Right atrium auricular region (tissue), 2 donors: ENCODE measurements around the gene LRRC28. TPM values are rescaled to one million over a fixed set of nuclear protein-coding genes. Genes with fewer than 3 reads are reported as not detected.

ENCODE experiments used
- DNase-seq: peaks from one replicate; pipeline ENCODE4 v3.0.0-alpha.2; 2019; ENCODE audit warnings: low spot score
- H3K27ac ChIP-seq, 2 donors: fragments of 200-600 bp; sonication (generic); 1 replicate in 1 of 2; 2 replicates in 1 of 2; pipeline ENCODE4 v1.5.1; 2016 to 2019
- H3K27me3 ChIP-seq, 2 donors: fragments of 200-600 bp; sonication (generic); one replicate each; pipeline versions ENCODE4 v1.5.1 to v1.6.0; 2017 to 2019
- H3K36me3 ChIP-seq: fragments of 200-600 bp; sonication (generic); one replicate; pipeline ENCODE4 v1.5.1; 2016
- H3K4me1 ChIP-seq, 2 donors: fragments of 200-600 bp; sonication (generic); one replicate each; pipeline versions ENCODE4 v1.5.1 to v1.6.0; 2017 to 2019
- H3K4me3 ChIP-seq, 2 donors: fragments of 200-600 bp; sonication (generic); 1 replicate in 1 of 2; 2 replicates in 1 of 2; pipeline ENCODE4 v1.5.1; 2017 to 2019; ENCODE audit warnings: mild to moderate bottlenecking in 1 of 2, moderate library complexity in 1 of 2
- H3K9me3 ChIP-seq, 2 donors: fragments of 200-600 bp; sonication (generic); one replicate each; pipeline ENCODE4 v1.5.1; 2019
- total RNA-seq, 2 donors: library from RNA; depleted of rRNA; stranded (reverse); fragments of >200 nt; gene quantifications; one replicate each; pipeline ENCODE4 v1.1.0, GENCODE V29; 2016
- TF ChIP-seq, protein P1 (sequence below), 2 donors: fragments of 200-600 bp; sonication (generic); IDR thresholded peaks; one replicate each; pipeline ENCODE4 v1.5.1; 2019; ENCODE audit warnings: antibody characterized with exemption in 2 of 2

The LRRC28 gene
- total RNA-seq, 2 donors from 2014 or later, result 29.8 to 34.5 TPM

DNA sequence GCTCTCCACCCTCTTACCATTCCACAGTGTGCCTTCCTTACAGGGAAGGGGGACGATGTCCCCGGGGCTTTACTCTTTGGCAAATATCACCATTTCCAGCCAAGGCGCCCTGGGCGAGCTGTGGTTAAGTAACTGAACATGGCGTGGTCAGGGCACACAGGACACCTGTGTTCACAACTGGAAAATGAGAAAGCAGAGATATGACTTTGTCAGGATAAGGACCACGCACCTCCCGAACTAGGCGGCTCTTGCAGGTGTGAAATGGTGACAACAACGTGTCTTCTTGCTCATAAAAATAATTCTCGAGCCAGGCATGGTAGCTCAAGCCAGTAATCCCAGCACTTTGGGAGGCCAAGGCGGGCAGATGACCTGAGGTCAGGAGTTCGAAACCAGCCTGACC, 154.8 kb downstream of the LRRC28 start:
- Histone ChIP-seq H3K4me3 (no peak overlapping the region), H3K9me3 (no peaks in the 10 kb centered on the region), H3K27me3 (no peaks in the 10 kb centered on the region), H3K4me1 (peaks cover 0 to 39% of the 10 kb centered on the region in 2 donors), H3K36me3 (no peaks in the 10 kb centered on the region), H3K27ac (no peak overlapping the region)
- TF ChIP-seq, protein P1, sequence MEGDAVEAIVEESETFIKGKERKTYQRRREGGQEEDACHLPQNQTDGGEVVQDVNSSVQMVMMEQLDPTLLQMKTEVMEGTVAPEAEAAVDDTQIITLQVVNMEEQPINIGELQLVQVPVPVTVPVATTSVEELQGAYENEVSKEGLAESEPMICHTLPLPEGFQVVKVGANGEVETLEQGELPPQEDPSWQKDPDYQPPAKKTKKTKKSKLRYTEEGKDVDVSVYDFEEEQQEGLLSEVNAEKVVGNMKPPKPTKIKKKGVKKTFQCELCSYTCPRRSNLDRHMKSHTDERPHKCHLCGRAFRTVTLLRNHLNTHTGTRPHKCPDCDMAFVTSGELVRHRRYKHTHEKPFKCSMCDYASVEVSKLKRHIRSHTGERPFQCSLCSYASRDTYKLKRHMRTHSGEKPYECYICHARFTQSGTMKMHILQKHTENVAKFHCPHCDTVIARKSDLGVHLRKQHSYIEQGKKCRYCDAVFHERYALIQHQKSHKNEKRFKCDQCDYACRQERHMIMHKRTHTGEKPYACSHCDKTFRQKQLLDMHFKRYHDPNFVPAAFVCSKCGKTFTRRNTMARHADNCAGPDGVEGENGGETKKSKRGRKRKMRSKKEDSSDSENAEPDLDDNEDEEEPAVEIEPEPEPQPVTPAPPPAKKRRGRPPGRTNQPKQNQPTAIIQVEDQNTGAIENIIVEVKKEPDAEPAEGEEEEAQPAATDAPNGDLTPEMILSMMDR (IDR thresholded peaks at IDR 0.05), result no peak
- no peak for DNase-seq

DNA sequence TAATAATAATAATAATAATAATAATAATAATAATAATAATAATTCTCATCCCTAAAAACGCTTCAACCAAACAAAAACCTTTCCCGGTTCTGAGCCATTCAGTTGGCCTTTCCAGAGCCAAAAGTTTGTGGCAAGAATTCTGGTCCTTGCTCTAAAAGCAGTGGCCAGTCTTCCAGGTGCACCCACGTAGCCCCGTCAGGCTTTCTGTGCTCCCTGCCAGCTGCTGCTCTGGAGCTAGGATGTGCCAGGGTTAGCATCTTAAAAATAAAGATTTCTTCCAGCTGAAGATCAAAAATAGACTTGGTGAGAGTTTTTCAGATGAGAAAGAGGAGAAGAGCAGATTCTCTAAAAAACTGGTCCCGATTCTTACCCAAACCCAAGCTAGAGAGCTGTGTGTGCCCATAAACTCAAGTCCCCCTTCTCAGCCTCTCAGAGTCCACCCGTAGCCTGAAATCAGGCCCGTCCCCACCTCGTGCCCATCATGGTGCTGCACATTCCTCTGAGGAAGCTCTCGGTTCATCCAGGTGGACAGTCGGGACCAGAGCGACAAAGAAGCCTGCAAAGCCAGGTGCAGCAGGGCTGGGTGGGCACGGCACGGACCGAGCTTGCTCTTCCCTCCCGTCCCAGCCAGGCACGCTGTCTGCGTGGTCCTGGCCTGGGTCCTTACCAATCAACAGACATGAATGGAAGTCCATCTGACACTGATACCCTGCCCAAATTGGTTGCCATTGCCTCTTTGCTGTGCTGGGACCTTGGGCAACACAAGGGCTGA, 155.6 kb downstream of the LRRC28 start:
- TF ChIP-seq, protein P1 (IDR thresholded peaks at IDR 0.05), result no peak
- no peaks in the 10 kb centered on the region for H3K27me3 ChIP-seq
- DNase-seq, result peak; percentile 56
- no peak overlapping the region for H3K4me3 ChIP-seq
- no peaks in the 10 kb centered on the region for H3K9me3 ChIP-seq
- H3K4me1 ChIP-seq, result peaks cover 0 to 31% of the 10 kb centered on the region in 2 donors
- H3K36me3 ChIP-seq, result no peaks in the 10 kb centered on the region
- H3K27ac ChIP-seq, result no peak overlapping the region

DNA sequence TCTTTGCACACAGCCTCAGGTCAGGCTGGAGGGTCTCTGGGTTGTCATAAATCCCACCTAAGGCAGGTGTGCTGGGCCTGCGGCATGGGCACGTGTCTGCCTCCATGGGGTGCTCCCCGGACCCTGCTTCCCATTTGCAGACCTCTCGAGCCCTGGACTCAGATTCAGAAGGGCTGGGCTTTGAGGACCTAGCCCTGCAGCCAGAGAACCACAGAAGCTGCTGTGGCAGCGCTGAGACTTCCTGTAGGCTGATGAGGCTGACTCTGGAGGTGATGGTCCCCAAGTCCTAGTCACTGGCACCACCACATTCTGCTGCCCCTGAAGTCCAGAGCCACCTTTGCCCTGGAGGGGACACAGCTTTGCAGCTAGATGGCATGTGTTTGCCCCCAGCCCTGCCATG, 156.4 kb downstream of the LRRC28 start:
- Histone ChIP-seq H3K4me1 (peaks cover 0 to 25% of the 10 kb centered on the region in 2 donors), H3K9me3 (no peaks in the 10 kb centered on the region), H3K27me3 (no peaks in the 10 kb centered on the region), H3K27ac (peak overlapping the region; percentile 27 to 46), H3K4me3 (no peak overlapping the region), H3K36me3 (no peaks in the 10 kb centered on the region)
- peak; percentile 59 for DNase-seq
- TF ChIP-seq, protein P1 (IDR thresholded peaks at IDR 0.05), result no peak

DNA sequence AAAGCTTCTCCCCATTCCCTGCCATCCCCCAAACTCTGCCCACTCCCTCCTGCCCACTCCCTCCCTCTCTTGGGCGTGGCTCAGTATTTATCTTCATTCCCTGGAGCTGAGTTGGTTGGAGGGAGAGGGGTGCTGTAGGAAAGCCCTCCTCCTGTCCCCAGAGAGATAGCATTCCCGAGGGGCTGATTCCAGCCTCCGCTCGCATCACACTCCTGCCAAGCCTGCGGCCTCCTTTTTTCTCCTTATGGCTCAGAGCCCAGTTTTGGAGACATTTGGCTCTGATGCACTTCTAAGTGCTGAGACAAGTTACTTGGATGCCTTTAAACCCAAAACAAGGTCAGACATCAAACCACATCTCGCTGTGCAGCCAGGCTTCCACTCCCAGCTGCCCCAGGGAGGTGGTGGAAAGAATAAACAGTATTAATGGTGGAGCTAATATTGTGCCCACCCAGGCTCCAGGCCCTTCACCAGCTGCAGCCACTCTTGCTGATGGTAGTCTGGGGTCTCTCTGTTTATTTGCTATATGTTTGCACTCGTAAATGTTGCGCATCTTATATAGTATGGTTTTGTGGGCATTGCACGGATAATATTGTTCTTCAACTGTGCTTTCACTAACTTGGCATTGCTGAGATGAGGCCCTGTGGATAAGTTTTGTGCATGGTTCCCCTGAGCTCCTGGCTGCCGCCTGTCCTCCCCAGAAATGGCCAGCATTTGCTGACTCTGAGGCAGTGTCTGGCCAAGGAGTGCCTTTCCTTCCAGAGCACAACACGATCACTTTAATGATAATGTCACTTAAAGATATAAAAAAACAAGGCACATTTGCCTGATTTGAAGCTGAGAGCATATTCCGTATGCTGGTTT, 157.2 kb downstream of the LRRC28 start:
- no peak overlapping the region for H3K4me3 ChIP-seq
- H3K9me3 ChIP-seq, result no peaks in the 10 kb centered on the region
- TF ChIP-seq, protein P1 (IDR thresholded peaks at IDR 0.05), result no peak
- peaks cover 0 to 25% of the 10 kb centered on the region in 2 donors for H3K4me1 ChIP-seq
- no peaks in the 10 kb centered on the region for H3K27me3 ChIP-seq
- peak; percentile 60 for DNase-seq
- H3K27ac ChIP-seq, result peak overlapping the region; percentile 30 to 46
- no peaks in the 10 kb centered on the region for H3K36me3 ChIP-seq

DNA sequence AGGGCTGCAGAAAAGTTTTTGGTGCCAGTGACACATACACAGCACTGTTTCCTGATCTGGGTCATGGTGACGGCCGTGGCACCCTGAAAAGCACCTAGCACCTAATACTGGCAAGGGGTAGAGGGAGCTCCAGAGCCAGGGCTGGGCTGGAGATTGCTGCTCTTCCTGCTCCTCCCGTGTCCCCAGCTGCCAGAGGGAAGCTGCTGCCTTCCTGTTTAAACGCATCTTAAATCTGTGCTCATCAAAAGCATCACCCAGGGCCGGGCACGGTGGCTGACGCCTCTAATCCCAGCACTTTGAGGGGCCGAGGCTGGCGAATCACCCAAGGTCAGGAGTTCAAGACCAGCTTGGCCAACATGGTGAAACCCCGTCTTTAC, 157.8 kb downstream of the LRRC28 start:
- H3K36me3 ChIP-seq, result no peaks in the 10 kb centered on the region
- H3K27me3 ChIP-seq, result no peaks in the 10 kb centered on the region
- DNase-seq, result peak; percentile 78
- peak overlapping the region; percentile 30 to 46 for H3K27ac ChIP-seq
- TF ChIP-seq, protein P1 (IDR thresholded peaks at IDR 0.05), result peak; percentile 50 to 73
- H3K4me1 ChIP-seq, result peaks cover 0 to 25% of the 10 kb centered on the region in 2 donors
- H3K4me3 ChIP-seq, result no peak overlapping the region
- no peaks in the 10 kb centered on the region for H3K9me3 ChIP-seq
